Middle frontal gyrus (tissue), 1 donor: ENCODE data around the gene C1QL1.

Experiments
- DNase-seq: peaks from one replicate; pipeline ENCODE4 v3.0.0-alpha.2; 2015; ENCODE audit warnings: low spot score; ENCODE audit errors: extremely low spot score

C1QL1 gene

DNA sequence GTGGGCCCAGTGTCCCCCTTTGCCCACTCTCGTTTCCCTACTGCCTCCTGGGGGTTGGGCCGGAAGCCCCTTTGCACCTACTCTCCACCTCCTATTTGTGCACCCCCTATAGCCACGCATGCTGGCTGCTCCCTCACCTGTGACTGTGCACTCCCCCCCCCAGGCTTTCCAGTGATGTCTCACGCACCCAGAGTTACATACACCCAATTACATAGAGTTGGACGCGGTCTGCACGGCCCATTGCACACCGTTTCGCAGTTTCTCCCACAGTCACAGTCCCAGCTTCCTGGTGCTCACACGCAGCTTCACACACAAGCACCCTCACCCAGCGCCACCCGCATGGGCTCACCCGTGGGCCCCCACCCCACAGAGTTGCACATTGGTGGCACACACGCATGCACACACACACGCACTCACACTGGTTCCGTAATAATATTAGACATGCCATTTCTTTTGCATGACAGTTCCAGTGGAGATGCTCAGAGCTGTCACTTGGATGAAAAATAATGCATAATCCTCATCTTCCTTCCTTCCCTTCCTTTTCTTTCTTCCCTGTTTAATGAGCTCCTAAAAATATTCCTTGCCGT, 21.5 kb upstream of the C1QL1 start:
- DNase-seq = no peak

DNA sequence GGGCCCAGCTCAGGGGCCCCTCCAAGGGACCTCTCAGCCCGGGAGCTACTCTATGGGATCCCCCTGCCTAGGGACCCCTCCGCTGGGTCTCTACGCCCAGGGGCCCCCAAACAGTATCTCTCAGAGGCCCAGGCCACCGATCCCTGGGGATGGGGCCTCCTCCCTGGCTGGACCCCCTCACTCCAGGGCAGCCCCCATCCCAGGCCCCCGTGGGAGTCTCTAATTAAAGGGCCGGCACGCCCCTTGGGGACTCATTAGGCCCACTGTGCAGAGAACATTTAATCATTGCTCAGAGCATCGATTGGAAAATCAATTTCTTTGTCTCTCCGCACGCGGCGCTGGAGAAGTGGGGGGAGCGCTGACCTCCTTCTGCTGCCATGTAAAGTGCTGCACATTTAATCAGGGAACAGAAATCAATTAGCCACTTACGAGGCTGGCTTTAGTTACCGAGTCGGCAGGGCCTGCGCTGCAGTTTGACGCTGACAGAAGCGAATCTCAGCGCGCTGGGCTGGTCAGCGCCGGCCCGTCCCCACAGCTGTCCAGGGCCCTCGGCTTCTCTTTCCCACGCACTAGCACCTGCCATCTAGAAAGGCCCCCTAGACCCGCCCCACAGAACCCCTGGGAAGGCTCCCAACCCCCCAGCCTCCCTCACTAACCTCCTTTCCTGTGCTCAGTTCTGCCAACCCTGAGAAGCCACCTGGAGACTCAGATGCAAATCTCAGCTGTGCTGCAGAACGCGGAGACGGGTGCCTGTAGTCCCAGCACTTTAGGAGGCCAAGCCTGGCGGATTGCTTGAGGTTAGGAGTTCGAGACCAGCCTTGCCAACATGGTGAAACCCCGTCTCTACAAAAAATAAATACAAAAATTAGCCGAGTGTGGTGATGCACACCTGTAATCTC, 20.2 kb upstream of the C1QL1 start:
- no peak for DNase-seq

DNA sequence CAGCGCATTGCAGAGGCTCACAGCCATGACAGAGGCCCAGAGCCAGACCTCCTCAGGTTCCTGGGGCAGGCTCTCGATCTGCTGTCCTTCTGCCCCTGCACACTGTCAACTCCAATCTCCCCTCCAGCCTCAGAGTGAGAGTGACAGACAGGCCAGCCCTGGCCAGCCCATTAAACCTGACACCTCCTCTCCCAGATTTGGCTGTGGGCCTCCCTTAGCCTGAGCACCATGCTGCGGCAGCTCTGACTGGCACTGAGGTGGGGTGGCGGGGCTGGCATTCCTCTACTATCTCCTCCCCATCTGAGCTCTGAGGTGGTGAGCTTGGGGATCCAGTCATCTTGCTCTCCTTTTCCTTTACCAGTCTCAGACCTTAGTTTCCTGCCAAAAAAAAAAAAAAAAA, 15.5 kb upstream of the C1QL1 start:
- no peak for DNase-seq

DNA sequence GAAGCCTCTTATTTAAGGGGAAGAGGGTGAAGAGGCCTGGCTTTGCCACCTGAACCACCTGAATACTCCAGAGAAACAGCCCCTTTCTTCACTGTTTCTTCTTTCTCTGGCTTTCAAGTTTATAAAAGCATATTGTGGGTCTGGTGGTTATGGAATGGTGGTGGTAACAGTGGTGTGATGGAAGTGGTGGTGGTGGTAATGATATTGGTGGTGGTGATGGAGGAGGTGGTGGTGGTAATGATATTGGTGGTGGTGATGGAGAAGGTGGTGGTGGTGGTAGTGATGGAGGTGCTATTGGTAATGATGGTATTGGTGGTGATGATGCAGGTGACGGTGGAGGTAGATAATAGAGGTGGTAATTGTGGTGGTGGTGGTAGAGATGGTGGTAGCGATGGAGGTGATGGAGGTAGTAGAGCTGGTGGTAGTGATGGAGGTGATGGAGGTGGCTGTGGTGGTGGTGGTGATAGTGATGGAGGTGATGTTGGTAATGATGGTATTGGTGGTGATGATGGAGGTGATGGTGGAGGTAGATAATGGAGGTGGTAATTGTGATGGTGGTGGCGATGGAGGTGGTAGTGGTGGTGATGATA, 14.1 kb upstream of the C1QL1 start:
- no peak for DNase-seq

DNA sequence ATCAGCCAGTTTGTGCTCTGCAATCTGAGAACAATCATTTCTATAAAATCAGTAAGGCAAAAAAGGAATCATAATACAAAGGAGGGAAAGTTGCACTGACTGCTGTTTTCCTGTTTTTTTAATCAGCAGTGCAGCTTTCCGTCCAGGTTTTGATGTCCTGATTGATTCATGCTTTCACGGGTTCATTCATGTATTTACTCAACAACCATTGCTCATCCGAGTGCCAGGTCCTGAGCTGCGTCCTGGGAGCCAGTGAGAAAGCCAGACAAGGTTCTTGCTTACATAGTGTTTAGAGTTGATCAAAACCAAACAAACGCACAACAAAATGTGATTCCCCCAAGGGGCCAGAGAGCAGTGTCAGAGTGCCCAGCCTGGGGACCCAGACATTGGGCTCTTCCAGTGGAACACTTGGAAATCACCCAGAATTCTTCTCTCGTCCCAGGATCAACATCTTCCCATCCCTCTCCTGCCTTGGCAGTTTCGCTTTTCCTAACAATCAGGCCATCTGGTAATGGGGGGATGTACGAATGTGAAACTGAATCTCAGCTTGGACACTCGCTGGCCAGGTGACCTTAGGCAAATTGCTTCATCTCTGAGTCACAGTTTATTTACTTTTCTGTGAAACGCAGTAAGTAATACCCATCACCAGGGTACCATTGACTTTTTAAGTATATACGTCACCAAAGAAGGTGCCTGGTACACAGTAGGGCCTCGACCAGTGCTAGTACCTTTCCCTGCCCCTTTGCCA, 13.3 kb upstream of the C1QL1 start:
- DNase-seq = no peak

DNA sequence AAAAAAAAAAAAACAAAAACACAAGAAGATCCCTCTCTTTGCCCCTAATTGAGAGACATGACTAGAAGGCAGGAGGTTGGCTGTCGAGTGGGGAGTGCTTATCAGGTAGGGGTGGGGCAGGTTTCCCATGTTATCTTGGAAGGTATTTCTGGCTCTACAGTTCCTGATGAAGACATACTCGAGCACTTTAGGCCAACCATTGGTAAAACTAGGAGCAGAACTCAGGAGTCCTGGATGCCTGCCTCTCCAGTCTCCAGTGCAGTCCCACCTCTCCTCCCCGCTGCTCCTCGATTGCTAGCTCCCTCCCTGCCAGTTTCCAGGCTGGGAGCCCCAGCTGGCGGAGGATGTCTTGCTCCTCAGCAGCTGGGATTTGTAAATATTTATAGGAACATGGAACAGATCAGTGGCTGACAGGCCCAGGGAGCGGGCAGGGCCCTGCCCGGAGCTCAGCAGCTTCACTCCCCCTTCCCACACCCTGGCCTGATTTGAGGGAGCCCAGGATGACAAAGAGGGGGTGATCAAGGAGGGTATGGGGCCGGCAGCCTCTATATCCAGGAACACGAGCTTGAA, 11.4 kb upstream of the C1QL1 start:
- DNase-seq = peak; percentile 5

DNA sequence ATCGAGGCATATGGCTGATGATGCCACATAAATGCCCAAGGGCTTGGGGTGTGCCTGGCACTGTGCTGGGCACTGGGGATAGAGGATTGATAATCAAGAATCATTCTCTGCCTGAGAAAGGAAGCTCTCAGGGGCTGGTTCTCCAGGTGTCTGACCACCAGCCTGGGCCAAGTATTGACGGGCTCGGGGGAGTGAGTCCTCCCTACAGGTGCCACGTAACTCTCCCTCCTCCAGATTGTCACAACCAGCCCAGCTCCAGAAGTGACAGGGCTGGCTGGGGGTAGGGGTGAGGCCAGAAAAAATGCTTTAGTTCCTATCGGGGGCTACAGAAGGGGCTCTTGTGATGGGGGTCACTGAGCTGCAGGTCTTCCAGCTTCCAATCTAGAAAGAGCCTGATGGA, 10.7 kb upstream of the C1QL1 start:
- DNase-seq = no peak

DNA sequence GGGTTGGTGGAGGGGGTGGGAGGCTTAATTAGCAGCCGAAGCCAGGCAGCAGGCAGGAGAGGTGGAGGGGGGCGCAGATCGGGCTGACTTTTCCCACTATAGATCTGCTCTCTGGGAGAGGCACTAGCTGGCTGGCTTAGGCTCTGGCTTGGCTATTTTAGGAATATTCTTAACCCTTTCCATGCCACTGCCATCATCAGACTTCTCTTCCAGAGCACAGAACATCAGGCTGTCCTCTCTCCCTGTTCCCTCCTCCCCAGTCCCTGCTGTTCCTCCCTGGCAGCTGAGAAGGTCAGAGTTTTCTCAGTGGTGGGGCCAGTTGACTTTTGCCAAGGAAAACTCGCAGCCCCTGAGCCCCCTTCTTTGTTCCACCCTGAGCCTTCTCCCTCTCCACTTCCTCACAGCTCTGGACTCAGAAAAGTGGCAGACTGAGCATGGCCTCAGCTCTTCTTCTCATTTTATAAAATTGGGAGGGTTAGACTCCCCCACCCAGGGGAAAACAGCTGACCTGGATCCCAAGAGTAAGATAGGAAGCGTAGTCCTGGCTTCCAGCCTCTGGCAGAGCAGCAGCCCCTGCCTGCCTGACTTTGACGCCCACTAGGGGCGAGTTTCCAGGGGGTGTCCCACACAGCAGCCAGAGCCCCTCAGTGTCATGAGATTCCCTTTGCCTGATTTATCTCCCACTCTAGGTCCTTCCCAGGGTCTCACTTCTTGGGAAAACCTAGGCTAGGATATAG, 9.9 kb upstream of the C1QL1 start:
- DNase-seq = no peak

DNA sequence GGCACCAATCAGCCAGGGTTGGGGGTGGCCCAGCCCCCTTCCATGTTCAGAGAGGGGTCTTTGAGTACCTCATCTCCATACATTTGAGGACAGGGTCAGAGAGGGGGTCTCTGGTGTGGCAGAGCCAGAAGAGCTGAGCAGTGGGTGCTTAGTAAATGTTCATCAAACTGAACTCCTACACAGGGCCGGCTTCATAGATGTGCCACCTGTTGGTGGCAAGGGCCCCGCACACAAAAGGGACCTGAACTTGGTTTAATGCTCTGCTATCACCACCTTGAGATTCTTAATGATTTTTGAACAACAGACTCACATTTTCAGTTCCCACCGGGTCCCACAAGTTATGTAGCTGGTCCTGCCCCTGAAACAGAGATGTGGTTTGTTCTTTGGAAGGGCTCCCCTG, 9.0 kb upstream of the C1QL1 start:
- DNase-seq = no peak

DNA sequence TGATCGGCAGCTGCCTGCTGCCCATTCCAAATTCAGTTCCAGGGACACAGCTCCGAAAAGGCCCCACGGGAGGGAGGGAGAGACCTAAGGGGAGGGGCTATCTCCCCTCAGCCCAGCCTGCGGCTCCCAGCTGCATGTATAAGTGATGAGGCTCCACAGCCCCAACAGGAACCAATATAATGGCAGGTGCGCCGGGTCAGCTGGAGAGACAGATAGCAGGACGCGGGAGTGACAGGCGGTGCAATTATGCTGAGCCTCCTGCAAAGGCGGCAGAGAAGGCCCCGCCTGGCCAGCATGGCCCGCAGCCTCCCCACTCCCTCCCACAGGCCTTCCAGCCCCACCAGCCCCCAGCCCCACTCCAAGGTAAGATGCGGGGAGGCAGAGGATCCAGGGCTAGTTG, 8.1 kb upstream of the C1QL1 start:
- DNase-seq = no peak

DNA sequence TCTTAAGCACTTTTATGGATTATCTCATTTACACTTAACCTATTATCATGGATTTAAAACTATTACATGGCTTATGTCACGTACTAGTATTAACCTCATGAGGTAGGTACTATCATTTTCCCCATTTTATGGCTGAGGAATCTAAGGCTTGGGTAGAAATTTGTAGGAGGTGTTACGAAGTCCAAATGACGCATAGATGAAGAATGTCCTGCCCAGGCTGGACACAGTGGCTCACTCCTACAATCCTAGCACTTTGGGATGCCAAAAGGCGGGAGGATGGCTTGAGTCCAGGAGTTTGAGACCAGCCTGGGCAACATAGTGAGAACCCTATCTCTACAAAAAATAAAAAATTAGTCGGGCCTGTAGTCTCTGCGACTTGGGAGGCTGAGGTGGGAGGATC, 4.8 kb upstream of the C1QL1 start:
- no peak for DNase-seq

DNA sequence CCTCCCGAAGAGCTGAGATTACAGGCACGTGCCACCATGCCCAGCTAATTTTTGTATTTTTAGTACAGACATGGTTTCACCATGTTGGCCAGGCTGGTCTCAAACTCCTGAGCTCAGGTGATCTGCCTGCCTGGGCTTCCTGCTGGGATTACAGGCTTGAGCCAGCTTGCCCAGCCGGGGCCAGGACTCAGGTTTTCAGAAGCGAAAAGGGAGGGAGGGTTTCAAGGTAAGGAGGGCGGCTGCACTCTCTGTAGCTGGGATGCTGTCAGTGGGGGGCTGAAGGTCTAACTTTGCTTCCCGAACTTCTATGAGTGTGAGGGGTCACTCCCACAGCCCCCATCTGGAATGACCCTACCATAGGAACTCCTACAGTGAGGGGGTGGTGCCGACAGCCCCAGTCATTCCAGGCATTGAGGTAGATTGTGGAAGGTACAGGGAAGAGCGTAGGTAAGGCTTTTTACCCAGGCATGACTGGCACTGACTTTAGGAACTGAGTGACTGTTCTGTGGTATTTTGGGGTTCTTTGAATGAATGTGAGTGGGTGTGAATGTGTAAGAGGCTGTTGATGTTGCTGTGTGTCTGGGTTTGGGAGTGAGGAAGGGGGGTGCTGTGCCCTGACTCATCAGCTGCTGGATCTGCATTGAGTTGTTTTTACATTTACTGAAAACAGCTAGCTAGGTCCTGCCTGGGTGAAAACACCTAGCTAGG, 3.8 kb upstream of the C1QL1 start:
- no peak for DNase-seq

DNA sequence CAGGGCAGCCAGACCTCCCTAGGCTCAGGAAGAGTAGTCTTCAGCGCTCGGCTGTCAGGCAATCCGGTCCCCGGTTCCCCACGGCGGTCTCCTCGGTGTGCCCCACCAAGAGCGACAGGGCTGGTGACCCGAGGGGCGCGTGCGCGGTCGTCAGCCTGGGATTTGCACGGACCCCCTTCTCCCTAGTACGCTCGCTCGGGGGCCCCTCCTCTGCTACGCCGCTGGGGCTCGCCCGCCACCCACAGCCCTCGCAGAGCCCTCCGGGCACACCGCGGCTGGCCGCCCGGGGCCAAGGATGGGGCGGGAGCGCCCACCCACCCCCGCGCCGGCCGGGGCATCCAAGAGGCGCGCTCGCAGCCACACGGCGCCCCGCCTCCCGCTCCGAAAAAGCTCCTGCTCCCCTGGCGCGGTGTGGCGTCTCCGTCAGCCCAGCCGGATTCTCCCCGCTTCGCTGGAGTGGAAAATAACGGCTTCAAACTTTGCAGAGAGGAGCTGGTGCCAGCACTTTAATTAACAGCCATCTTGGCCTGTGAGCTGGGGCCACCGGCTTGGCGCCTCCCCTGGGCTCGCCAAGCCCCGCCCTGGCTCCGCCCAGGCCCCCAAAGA, 2.1 kb upstream of the C1QL1 start:
- DNase-seq = no peak

DNA sequence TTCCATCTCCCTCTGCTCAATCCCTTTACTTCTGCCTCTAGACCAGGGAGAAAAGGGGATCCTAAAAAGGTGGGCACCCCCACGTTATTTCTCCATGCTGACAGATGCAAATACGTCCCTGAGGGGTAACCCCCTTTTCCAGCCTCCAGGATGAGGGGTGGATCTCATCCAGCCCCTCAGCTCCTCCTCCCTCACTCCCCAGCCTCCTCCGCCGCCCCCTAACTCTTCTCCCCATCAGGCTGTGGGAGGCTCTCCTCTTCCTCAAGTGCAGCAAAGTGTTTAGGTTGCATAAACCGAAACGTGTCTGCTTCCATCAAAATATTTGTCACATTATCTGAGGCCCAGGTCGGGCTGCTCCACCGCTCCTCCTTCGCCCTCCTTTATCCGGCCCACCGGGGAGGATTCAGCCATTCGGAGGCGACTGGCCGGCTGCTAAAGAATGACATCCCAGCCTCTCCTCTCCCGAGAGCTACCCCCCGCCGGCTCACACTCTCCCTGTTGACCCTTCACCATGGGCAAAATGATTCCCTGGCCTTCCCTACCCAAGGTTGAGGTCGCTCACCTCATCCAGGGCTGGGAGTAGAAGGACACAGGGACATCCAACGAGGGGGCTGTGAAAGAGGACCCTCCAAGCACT, 1.2 kb upstream of the C1QL1 start:
- no peak for DNase-seq

DNA sequence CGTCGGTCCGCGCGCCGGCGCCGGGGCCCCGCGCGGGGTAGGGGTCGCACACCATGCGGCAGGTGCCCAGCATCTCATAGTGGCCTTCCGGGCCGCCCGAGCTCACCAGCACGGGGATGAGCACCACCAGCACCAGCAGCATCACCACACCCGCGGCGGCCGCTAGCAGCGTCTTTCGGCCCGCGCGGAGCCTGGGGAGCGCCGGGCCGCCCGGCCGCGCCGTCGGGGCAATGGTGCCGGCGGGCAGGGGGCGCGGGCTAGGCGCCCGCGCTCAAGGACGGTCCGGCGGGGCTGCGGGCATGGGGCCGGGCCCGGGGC, 237 bp downstream of the C1QL1 start:
- no peak for DNase-seq

DNA sequence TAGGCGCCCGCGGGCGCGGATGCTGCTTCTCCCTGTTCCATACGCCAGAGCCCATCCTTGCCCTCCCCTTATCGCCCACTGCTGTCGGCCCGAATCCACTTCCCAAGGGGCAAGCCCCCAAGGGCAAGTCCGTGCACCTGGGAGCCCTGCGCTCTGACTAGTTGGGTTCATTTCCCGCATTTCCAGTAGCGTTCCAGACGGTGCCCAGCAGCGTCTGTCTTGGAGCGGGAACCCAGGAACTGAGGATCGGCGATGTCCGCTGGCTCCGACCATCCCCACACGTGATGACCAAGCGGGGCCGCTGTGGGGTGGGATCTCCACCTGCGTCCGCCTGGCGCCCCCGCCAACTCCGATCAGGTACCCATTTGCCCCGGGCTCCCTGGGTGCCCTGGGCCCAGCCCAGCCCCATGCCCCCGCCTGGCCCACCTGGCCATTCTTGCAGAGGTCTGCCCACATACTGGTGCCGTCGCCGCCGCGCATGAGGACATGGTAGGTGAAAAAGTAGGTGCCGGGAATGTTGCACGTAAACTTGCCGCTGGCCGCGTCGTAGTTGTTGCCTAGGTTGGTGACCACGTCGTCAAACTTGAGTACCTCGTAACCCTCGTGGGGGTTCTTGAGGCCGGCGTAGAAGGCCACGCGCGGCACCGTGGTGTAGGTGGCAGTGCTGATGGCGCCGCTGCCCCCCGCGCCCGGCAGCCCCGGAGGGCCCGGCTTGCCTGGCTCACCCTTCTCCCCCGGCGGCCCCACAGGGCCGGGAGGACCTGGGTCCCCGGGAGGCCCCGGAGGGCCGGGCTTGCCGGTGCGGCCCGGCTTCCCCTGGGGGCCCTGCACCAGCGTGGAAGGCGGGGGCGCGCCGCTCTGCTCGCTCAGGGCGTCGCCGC, 837 bp downstream of the C1QL1 start:
- no peak for DNase-seq

DNA sequence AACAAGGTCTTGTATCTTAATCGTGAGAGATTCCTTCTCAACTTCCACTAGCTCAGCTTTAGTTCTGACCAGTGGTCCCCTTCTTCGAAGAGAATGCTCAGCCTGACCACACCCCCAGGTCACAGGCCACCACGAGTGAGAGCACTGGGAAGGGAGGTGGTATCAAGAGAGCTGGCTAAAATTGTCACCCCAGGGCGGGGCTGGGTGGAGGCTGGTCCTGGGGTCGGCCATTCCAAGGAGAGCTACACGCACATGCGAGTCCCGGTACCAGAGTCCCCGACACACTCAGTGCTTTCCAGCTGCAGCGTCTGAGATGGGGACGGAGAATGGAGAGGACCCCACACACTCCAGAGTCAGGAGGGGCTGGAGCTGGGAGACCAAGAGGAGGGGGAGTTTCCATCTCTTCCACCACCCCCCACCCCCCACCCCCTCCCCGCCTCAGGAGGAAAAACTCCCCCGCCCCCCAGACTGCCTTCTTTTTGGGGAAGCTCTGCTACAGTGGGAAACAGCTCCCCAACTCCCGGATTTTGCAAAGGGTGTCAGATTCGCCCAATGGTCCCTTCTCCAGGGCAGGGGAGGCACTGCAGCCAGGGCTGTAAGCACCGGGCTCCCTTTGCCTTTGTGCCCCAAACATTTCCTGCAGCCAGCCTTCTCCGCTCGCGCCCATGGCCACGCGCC, 1.6 kb downstream of the C1QL1 start:
- no peak for DNase-seq
